HG02763 (cell line): ENCODE results near the gene KLHL1.

Experiments
- ATAC-seq: cut with Tn5 transposase; IDR thresholded peaks from one replicate; pipeline ENCODE4 v1.9.1; 2021; ENCODE audit warnings: mild to moderate bottlenecking, moderate library complexity; ENCODE audit not compliant: unreplicated experiment

KLHL1 gene

DNA sequence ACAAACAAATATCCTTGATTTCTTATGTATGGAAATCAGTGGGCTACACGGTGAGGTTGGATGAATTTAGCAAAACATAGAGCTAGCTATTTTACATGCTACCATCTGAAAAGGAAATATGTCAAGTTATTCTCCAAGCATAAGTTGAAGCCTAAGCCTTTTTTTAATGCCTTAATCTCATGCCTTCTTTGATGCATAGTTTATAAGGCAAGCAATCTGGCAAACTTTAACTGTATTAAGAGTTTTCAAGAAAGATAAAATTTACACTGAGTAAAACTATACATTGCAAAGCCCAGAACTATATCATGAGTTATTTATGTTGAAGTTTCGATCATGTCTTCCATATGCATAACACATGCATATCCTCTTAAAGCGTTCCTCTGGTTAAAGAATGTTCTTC lies 85.6 kb downstream of the KLHL1 start:
- no peak for ATAC-seq

DNA sequence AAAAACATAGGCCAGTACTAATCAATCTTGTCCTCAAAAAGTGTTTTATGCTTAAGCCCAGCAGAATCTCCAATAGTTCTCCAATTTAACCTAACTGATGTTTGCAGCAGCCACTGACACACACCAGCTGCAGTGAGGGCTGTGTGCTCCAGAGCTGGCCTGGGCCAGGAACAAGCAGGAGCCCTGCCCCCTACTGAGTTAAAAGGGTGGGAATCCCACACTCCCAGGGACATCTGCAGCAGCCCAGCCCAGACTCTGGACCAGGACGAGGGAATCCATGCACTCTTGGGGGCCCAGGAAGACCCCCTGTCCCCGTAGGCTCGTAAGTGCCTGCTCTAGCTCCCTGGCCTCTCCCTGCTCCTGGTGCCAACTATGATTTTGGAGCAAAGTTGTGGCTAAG lies 92.1 kb downstream of the KLHL1 start:
- ATAC-seq, result no peak

DNA sequence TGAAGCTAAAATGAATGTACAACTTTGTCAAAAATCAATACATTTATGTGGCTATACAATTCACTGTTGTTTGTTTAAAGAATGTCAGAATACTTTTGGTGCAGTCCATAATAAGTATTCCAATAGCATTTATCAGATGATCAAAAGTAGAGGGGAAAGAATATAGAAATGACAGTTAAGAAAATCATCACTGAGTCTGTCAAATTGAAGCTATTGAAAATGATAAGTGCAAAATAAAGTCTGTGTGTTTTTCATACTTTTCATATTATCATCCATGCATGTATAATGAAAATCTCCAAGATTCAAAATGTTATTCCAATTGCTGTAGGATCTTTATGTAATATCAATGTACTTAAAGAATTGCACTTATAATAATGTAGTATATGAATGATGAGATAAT lies 93.9 kb downstream of the KLHL1 start:
- no peak for ATAC-seq

DNA sequence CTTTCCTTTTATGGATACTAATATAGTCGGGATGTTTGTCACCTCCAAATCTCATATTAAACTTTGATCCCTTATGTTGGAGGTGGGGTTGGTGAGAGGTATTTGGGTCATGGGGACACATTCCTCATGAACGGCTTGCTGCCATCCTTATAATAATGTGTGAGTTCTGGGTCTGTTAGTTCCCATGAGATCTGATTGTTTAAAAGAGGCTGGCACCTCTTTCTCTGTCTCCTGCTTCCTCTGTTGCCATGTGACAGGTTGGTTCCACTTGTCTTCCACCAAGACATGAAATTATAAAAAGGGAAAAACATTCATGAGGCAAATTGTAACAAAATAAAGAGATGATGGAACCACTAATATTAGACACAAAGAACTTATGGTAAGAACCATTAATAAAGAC lies 108.4 kb downstream of the KLHL1 start:
- ATAC-seq, result no peak

DNA sequence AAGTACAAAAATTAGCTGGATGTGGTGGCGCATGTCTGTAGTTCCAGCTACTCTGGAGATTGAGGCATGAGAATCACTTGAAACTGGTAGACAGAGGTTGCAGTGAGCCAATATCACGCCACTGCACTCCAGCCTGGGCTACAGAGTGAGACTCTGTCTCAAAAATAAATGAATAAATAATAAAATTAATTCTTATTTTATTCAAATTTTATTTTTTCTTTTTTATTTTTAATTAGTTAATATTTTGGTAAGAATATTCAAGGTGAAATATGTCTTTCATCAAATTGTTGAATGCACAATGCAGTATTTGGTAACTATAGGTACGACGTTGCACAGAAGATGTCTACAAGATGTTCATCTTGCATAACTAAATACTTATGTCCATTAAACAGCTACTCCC lies 111.2 kb downstream of the KLHL1 start:
- ATAC-seq, result no peak

DNA sequence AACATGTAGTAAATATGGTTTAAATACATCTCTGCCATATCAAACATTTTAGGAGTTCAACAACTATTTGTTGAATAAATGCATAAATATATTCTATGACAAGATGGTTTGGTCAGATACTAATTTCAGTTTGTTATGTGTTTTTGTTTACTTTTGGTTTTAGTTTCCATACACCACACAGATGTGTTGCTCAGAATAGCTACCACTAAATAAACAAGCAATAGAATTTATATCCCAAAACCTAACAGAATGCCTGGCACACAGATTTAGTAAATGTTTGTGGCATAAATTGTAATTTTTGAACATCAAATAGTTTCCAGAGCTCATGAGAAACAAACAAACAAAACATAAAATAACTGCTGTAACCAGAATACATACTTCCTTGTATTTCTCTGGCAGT lies 127.5 kb downstream of the KLHL1 start:
- no peak for ATAC-seq

DNA sequence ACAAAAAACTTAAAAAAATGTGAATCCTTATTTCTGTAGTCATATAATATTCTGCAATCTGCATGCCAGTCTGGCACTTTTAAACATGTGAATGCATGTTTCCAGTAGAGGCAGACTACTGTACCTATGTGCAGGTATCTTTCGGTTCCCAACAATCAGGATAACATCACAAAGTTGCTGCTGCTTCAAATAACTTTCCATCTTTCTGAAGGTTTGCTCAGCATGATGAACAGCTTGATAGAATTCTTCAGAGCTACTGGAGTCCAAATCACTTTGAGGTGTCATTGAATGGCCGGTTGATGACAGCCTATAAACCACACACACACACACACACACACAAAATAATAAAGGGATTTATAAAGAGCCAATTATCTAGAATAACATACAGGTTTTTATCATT lies 132.8 kb downstream of the KLHL1 start:
- no peak for ATAC-seq

DNA sequence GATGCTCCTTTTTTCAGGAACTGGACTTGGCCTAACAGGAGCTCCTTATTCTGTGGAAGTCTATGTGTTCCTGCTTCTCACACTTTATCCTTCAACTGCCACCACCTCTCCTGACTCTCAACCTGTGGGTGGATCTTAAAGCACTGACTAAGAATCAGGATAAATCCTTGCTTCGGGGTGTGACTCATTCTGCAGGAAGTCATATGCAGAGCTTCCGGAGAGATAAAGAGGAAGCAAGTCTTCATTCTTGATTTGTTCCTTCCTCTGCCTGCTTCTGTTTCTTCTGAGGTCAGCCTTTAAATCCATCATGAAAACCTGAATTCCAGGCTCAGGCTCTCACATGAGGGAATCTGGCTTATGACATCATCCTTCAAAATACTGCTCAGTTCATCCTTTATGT lies 137.7 kb downstream of the KLHL1 start:
- ATAC-seq, result no peak

DNA sequence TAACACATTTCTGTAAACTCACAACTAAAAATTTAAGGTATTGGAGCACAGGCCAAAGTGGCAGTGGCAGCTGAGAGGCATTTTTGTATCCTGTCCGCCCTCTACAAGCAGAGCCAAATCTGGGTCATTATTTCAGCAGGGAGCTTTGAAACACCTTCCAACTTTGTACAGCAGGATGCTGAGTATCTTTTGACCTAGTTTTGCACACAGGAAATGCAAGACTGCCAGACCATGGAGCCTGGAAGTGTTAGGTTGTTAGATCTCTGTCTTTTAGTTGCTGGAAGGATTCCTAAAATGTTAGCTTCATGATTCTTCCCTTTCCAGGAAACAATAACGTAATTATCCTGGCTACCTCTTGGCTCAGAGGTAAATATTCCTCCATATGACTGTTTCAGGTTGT lies 149.2 kb downstream of the KLHL1 start:
- ATAC-seq, result no peak

DNA sequence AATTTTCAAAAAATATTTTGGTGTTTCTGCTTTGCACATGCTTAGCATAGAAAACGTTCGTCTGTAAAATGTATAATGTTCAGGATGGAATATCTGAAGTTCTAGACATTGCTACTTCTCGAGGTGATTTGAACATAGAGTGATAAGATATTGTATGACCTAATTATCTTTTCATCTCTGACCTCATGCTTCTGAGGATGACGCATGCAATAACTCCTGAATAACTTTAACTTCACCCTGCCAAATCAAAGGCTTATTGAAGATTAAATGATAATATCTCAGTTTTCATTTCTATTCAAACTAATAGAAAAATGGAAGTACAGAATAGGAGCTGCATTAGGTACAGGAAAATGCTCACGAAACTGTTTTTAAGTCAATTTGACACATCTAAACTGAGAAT lies 151.4 kb downstream of the KLHL1 start:
- no peak for ATAC-seq

DNA sequence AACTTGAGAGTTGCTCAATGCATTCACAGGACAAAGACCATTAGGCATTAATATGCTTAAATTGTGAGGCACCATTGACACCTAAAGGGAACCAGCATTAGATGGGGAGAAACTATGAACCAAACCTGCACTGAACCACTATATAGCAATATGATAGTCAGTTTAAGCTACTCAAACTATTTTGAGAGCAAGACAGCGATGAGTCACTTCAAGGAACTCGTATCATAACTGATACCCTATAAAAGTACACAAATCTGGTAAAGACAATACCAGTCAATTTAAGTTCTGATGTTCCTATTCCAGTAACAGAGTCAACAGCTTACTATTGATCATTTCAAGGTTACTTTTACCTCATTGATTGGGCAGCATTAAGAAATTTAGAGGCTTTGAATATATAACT lies 151.9 kb downstream of the KLHL1 start:
- no peak for ATAC-seq

DNA sequence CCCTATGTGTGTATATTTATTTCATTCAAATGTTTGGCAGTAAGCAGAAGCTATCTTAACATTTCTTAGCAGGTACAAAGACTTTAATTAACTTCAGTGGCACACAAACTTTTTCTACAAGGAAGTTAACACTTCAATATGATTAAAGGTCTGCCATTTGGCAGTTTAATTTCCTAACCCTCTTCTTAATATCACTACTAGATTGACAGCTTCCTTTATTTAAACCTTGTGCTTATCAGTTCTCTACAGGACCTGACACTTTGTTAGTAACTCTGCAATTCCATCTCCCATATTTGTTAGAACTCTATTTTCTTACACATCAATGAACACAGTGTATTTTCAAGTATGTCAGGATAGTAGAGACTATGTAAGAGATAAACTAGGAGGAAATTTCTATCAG lies 153.0 kb downstream of the KLHL1 start:
- no peak for ATAC-seq

DNA sequence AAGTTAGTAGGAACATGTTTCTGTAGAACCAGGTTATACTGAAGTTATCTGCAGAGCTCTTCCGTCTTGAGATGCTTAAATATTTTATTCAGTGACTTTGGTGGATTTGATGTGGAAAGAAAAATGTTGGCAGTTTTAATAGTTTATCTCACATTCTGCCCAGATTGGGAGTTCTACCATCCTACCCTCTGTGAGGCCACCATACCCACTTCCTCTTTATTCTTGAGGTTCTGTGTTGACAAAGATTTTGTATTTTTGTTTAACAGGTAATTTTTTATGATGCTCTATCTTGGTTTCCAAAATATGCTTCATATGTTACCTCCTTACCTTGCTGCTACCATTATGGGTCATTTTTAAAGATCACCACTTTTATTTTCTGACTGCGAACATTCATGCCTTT lies 156.8 kb downstream of the KLHL1 start:
- ATAC-seq, result no peak

DNA sequence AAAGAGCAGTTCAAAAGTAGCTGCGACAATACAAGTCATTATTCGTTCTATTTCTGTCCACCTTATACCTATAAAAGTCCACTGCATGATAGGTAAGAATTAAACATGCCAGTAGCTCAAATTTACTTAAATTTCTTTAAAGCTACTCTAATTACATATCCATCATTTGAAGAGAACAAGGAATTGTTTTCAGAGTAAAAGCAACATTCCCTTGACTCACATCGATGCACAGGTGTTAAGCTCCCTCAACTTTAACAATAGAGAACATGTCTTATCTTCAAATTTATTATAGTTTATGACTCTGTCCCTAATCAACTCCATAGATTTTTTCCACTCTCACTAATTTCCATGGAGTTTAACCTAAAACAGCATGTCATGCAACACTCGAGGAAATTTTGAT lies 158.1 kb downstream of the KLHL1 start:
- ATAC-seq, result no peak

DNA sequence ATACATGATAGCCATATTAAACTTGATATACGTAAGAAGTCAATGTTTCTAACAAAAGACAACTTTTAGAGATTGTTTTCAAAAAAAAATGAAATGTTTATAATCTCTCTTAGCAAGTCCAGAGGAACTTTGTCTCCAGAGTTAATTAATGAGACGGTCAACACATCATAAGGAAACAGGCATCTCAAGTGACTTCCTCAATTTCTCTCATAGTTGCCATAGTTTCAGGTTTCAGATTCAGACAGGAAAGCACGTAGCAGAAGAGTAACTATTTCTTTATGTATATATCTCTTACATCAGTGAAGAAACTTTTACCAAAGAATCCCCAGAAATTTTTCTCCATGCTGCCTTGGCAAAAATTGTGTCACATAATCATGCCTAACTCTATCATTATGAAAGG lies 160.2 kb downstream of the KLHL1 start:
- ATAC-seq, result peak; percentile 97

DNA sequence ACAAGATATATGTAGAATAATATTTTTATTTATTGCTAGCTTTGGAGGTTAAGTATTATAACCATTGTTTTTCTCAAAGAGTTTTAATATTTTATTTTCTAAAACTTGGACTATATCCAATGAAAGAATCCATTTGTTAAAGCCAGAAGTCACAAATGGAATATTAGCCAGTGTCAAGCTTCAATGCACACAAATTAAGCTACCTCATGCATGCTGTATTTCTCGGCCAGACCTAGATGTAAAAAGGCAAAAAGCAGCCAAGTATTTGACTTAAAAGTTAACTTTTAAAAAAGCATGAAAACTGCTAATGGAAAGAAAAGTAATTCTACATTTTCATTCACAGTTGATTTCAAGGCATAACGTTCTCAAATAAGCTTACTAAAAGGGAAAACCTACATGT lies 160.7 kb downstream of the KLHL1 start:
- peak; percentile 28 for ATAC-seq

DNA sequence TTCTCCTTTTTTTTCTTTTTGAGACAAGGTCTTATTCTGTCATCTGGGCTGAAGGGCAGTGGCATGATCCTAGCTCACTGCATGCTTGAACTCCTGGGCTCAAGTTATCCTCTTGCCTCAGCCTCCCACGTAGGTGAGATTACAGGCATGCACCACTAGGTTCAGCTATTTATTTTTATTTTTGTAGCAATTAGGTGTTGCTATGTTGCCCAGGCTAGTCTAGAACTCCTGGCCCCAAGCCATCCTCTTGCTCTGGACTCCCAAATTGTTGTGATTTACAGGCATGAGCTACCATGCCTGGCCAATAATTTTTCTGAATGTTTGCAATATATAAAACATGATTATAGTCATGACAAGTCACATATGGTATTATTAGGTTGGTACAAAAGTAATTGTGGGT lies 161.7 kb downstream of the KLHL1 start:
- ATAC-seq, result no peak

DNA sequence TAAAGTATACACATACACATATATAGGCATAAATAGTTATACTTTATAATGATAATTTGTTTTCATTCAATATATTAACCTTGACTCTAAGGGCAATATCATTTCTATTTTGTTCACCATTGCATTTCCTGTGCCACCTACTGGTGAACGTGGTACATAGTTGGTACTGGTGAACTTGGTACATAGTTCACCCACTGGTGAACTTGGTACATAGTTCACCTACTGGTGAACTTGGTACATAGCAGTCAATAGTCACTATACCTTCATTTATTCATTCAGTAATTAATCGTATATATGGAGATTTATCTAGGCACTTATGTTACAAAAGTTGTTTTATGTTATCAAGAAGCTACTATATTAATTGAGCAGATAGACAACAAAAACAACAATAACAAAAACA lies 173.2 kb downstream of the KLHL1 start:
- ATAC-seq, result peak; percentile 70

DNA sequence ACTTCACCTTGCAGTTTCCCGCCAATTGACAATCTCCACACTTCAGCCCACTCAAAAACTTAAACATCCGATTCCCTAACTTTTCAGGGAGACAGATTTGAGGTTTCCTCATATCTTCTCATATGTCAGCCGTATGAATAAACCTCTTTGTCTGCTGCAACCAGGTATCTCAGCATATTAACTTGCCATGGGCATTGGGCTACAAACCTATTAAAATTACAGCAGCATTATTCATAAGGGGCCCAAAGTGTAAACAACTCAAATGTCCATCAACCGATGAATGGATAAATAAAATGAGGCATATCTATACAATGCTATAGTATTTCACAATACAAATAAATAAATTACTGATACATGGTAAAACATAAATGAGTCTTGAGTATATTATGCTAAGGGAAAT lies 180.0 kb downstream of the KLHL1 start:
- ATAC-seq, result no peak

DNA sequence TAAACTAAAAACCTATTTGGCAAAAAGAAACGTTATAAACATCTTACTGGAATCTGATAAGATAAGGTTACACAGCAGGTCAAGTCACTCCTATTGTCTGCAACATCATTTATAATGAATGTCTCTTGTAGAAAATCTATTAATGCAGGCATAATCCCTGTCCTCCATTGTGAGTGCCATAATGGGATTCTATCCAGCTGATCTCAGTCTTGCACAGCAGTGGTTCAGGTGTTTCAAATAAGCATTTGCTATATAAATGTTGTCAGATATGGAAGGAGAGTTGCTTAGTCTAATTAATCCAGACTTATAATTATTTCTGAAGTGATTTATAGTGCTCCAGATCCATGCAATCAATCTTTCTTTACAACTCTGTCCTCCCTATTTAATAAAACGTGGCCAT lies 187.1 kb downstream of the KLHL1 start:
- no peak for ATAC-seq

DNA sequence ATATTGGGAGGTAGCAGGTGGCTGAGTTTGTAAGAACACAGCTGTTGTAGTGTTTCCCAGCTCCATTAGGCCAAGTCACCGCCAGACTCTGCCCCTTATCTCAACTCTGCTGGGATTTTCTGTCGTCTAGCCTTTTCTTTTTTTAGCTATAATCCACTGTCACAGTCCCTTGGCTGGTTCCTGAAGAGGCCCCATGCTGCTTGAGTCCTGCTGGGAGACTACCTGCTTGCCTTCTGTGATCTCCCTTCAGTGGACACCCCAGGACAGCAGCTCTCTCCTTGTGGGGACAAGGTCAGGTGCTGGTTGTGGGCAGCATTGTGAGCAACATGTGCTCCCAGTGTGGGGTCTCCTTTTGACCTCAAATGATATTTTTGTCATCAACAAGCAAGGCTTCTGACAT lies 195.6 kb downstream of the KLHL1 start:
- ATAC-seq, result no peak

DNA sequence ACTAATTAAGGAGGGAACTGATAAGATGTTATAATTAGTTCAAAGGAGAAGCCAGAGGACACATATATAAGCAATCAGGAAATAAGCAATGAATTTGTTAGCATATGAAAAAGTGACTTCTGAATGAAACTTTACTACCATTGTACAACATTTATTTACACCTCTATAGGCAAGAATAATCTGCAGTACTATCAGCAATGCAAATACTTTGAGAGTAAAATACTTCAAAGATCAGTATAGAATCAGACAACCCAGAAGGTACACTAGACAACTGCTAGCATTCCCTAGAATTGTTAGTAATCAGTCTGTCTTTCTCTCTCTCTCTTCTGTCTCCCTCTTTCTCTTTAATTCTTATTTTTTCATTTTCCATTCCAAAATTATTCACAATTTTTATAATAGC lies 197.5 kb downstream of the KLHL1 start:
- ATAC-seq, result no peak

DNA sequence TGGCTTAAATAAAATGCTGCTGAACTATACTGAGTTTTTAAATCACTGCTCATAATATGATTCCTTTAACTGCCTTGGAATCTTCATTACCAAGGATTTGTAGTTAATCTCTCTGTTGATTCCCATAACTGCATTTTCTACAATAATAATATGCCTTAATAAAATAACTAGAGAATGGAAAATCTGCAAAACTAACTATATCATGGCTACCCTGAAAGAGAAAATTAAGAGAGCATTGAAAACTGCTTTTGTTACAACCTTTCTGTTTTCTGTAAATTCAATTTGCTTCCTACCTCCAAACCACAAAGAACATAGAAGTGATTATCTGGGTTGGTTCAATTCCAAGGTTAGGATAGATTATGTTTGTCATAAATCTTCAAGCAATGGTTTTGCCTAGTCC lies 203.5 kb downstream of the KLHL1 start:
- no peak for ATAC-seq

DNA sequence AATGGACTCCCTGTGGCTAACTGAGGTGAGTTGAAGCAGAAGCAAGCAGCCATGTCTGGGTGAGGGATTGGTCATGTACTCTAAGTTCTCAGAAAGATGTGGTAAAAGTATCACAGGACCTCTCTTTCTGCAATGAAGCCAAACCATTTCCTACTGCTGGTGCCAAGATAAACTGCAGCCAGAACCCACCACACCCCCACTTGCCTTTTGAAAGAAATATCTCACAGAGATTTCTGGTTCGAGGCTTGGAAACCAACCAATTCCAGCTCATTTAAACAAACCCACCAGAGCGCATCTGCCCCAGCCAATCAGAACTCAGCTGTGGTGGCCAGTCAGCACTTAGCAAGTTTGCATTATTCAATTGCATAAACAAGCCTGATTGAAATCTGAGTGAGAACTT lies 205.2 kb downstream of the KLHL1 start:
- no peak for ATAC-seq
